NT2/D1 (cell line): Measurements from ENCODE around the gene CYP2A13.
"Not testable (repeated sequence)": the region's sequence is repeated elsewhere in the genome, so short reads cannot be mapped to it uniquely, and the experiment has no call there.

Experiments used
- DNase-seq: peaks from one replicate; pipeline ENCODE4 v3.0.0-alpha.2; 2011; ENCODE audit warnings: low read depth, low spot score
- H3K27me3 ChIP-seq: 2 replicates; pipeline ENCODE4 v1.6.0; 2011; ENCODE audit warnings: mild to moderate bottlenecking; ENCODE audit not compliant: insufficient read length, insufficient read depth
- H3K36me3 ChIP-seq: 2 replicates; pipeline ENCODE4 v1.6.1; 2011; ENCODE audit warnings: mild to moderate bottlenecking, low read length, mixed read lengths; ENCODE audit not compliant: insufficient read depth, insufficient read length
- H3K4me1 ChIP-seq: 2 replicates; pipeline ENCODE4 v1.5.1; 2011; ENCODE audit not compliant: insufficient read depth, insufficient read length
- H3K4me3 ChIP-seq: 2 replicates; pipeline ENCODE4 v1.5.1; 2011; ENCODE audit warnings: low read depth; ENCODE audit not compliant: insufficient read length
- H3K9ac ChIP-seq: 2 replicates; pipeline ENCODE4 v1.6.0; 2011; ENCODE audit warnings: low read depth; ENCODE audit not compliant: insufficient read length
- H3K9me3 ChIP-seq: 2 replicates; pipeline ENCODE4 v1.5.1; 2011; ENCODE audit warnings: mild to moderate bottlenecking, low read length; ENCODE audit not compliant: insufficient read depth
- SUZ12 ChIP-seq: IDR thresholded peaks from 2 replicates; pipeline ENCODE4 v1.6.1; 2011; ENCODE audit not compliant: insufficient read length, insufficient read depth; ENCODE audit errors: extremely low read depth
- YY1 ChIP-seq: IDR thresholded peaks from 2 replicates; pipeline ENCODE4 v1.6.1; 2011; ENCODE audit not compliant: insufficient read length, insufficient read depth
- ZNF274 ChIP-seq: IDR thresholded peaks from 2 replicates; pipeline ENCODE4 v1.6.1; 2011; ENCODE audit warnings: mild to moderate bottlenecking, low read depth, low read length

CYP2A13 gene

DNA sequence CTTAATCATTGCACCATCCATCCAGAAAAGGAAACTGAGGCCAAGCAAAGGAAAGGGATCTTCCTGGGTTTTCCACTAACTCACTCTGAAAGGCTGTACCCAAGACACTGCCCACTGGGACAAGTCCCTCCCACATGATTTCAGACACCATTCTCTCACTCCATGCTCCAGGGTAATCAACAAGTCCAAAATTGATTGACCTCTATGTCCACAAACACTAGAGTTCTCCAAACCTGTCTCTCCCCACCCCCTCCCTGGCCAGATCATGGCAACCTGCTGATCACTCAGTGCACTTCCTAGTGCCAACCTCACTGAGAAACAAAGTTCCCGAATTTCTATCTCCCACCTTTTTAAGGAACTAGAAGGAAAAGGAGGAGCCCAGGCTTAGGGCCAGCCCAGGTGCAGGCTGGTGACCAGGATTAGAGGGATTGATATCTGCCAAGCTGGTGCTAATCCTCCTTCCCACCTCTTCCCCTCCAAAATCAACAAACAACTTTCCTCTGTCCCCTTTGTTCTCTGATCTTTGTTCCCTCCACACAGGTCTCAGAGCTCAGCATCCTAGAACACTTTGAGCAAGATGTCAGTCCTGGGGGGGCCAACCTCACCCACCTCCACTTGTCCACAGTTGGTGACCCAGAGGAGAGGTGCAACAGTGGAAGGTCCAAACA is 2.4 kb upstream of the CYP2A13 start:
- no peak for TF ChIP-seq YY1
- TF ChIP-seq ZNF274, result no peak
- no peak for TF ChIP-seq SUZ12
- Histone ChIP-seq H3K36me3 (no peaks in the 10 kb centered on the region), H3K9ac (no peak overlapping the region), H3K9me3 (peaks cover 5% of the 10 kb centered on the region; the same call in 1 of the 2 replicates), H3K4me3 (no peak overlapping the region), H3K27me3 (peaks cover 34% of the 10 kb centered on the region), H3K4me1 (no peaks in the 10 kb centered on the region)
- no peak for DNase-seq

DNA sequence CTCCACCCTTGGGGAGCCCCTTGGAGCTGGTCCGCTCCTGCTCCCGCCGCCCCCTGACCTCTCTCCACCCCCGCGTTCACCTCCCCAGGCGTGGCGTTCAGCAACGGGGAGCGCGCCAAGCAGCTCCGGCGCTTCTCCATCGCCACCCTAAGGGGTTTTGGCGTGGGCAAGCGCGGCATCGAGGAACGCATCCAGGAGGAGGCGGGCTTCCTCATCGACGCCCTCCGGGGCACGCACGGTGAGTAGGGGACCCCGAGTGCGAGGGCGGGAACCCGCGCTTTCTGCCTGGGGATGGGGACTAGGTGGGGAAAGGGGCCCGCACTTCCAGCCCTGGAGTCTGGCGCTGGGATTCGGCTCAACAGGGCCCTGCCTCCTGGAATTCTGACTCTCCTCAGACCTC is 1.7 kb downstream of the CYP2A13 start:
- H3K27me3 ChIP-seq, result peaks cover 53% of the 10 kb centered on the region
- H3K9ac ChIP-seq, result peak overlapping the region; percentile 50
- H3K9me3 ChIP-seq, result no peaks in the 10 kb centered on the region
- peak overlapping the region; percentile 26 for H3K4me3 ChIP-seq
- no peaks in the 10 kb centered on the region for H3K36me3 ChIP-seq
- H3K4me1 ChIP-seq, result no peaks in the 10 kb centered on the region
- no peak for DNase-seq
- TF ChIP-seq SUZ12 (no peak), YY1 (no peak), ZNF274 (no peak)

DNA sequence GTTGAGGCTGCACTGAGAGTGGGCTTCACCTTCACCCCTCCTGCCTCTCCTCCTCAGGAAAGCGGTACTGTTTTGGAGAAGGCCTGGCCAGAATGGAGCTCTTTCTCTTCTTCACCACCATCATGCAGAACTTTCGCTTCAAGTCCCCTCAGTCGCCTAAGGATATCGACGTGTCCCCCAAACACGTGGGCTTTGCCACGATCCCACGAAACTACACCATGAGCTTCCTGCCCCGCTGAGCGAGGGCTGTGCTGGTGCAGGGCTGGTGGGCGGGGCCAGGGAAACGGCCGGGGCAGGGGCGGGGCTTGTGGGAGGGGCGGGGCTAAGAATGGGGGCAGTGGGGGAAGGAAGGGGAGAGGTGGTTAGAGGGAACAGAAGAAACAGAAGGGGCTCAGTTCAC is 7.5 kb downstream of the CYP2A13 start:
- no peak overlapping the region for H3K9ac ChIP-seq
- TF ChIP-seq SUZ12 (no peak), YY1 (no peak), ZNF274 (no peak)
- H3K36me3 ChIP-seq, result no peaks in the 10 kb centered on the region
- H3K4me1 ChIP-seq, result no peaks in the 10 kb centered on the region
- peaks cover 21% of the 10 kb centered on the region for H3K27me3 ChIP-seq
- DNase-seq, result no peak
- no peak overlapping the region for H3K4me3 ChIP-seq
- H3K9me3 ChIP-seq, result peaks cover 4% of the 10 kb centered on the region; the same call in 1 of the 2 replicates

DNA sequence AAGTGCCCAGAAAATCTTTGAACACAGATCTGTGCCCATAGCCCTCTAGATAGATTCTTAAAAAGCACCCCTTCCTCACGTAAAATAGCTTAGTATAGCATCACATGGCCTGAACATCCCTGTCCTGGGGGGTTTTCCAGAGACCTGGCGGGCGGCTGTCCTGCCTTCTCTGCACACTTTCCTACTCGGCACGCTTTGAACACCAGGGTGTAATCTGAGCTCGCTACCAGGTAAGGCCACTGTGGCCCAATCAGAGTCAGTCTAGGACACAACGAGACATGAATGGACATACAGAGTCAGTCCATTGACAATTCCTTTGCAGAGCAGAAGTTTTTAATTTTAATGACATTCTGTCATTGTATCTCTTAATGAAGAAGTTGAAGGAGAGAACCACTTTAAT is 8.1 kb downstream of the CYP2A13 start:
- H3K27me3 ChIP-seq, result peaks cover 14% of the 10 kb centered on the region
- H3K36me3 ChIP-seq, result no peaks in the 10 kb centered on the region
- H3K9me3 ChIP-seq, result peaks cover 4% of the 10 kb centered on the region; the same call in 1 of the 2 replicates
- H3K4me1 ChIP-seq, result no peaks in the 10 kb centered on the region
- no peak overlapping the region for H3K4me3 ChIP-seq
- no peak overlapping the region for H3K9ac ChIP-seq
- TF ChIP-seq ZNF274 (no peak), YY1 (no peak), SUZ12 (no peak)
- no peak for DNase-seq

DNA sequence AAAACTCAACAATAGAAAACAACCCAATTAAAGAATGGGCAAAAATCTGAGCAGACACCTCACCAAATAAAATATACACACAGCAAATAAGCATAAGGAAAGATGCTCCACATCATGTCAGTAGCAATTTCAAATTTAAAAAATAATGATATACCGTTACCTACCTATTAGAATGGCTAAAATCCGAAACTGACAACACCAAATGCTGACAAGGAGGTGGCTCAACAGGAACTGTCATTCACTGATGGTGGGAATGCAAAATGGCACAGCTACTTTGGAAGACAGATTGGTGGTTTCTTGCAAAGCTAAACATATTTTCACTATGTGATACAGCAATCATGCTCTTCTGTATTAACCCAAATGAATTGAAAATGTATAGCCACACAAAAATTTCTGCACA is 9.1 kb downstream of the CYP2A13 start:
- no peak overlapping the region for H3K9ac ChIP-seq
- TF ChIP-seq SUZ12 (no peak), ZNF274 (no peak), YY1 (no peak)
- peaks cover 7% of the 10 kb centered on the region for H3K27me3 ChIP-seq
- no peak overlapping the region for H3K4me3 ChIP-seq
- no peaks in the 10 kb centered on the region for H3K4me1 ChIP-seq
- no peaks in the 10 kb centered on the region for H3K36me3 ChIP-seq
- no peak for DNase-seq
- H3K9me3 ChIP-seq, result peaks cover 4% of the 10 kb centered on the region; the same call in 1 of the 2 replicates

DNA sequence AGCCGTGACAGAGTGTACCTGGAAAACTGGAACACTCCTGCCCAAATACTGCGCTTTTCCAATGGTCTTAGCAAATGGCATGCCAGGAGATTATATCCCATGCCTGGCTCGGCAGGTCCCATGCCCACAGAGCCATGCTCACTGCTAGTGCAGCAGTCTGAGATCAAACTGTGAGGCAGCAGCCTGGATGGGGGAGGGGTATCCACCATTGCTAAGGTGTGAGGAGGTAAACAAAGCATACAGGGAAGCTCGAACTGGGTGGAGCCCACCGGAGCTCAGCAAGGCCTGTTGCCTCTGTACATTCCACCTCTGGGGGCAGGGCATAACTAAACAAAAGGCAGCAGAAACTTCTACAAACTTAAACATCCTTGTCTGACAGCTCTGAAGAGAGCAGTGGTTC is 10.5 kb downstream of the CYP2A13 start:
- Histone ChIP-seq H3K9me3 (peaks cover 4% of the 10 kb centered on the region; the same call in 1 of the 2 replicates), H3K27me3 (peaks cover 2% of the 10 kb centered on the region), H3K4me3 (no peak overlapping the region), H3K36me3 (no peaks in the 10 kb centered on the region), H3K9ac (no peak overlapping the region), H3K4me1 (no peaks in the 10 kb centered on the region)
- DNase-seq, result peak; percentile 16
- TF ChIP-seq SUZ12, result no peak
- TF ChIP-seq YY1, result no peak
- TF ChIP-seq ZNF274, result no peak

DNA sequence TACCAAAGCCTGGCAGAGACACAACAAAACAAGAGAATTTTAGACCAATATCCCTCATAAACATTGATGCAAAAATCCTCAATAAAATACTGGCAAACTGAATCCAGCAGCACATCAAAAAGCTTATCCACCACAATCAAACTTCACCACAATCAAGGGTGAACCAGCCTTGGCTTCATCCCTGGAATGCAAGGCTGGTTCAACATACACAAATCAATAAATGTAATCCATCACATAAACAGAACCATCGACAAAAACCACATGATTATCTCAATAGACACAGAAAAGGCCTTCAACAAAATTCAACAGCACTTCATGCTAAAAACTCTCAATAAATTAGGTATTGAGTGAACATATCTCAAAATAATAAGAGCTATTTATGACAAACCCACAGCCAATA is 14.0 kb downstream of the CYP2A13 start:
- not testable (repeated sequence) for H3K9me3 ChIP-seq, H3K27me3 ChIP-seq, H3K4me1 ChIP-seq, H3K9ac ChIP-seq, H3K4me3 ChIP-seq, H3K36me3 ChIP-seq, DNase-seq
